ENCODE results near the gene FHIT.

DNA sequence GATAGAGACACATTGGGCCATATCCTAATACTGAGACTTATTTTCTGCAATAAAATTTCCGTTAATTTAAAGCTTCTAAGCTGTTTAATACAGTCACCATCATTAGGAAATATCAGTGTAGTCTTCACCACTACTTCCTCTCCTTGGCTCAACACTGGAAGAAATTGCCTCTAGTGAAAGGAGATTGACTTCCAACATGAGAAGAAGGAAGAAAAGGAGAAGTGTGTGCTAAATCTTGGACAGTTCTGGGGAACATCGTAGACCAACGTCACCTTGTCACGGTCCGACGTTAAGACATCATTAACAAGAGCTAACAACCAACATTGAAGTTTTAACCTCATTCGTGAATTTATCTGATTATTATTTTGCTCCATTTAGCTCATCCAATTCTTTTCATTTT is 1214.4 kb downstream of the FHIT start:
- TF ChIP-seq, protein P1, sequence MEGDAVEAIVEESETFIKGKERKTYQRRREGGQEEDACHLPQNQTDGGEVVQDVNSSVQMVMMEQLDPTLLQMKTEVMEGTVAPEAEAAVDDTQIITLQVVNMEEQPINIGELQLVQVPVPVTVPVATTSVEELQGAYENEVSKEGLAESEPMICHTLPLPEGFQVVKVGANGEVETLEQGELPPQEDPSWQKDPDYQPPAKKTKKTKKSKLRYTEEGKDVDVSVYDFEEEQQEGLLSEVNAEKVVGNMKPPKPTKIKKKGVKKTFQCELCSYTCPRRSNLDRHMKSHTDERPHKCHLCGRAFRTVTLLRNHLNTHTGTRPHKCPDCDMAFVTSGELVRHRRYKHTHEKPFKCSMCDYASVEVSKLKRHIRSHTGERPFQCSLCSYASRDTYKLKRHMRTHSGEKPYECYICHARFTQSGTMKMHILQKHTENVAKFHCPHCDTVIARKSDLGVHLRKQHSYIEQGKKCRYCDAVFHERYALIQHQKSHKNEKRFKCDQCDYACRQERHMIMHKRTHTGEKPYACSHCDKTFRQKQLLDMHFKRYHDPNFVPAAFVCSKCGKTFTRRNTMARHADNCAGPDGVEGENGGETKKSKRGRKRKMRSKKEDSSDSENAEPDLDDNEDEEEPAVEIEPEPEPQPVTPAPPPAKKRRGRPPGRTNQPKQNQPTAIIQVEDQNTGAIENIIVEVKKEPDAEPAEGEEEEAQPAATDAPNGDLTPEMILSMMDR (IDR thresholded peaks at IDR 0.05): no peak
- TF ChIP-seq POLR2A (IDR thresholded peaks at IDR 0.05): no peak
- no peak for TF ChIP-seq EP300 (IDR thresholded peaks at IDR 0.05)
- no peak for TF ChIP-seq POLR2AphosphoS5 (IDR thresholded peaks at IDR 0.05)

Data from suprapubic skin (tissue), 4 donors.